ENCODE data around the gene ASTN2.

The ASTN2 gene

DNA sequence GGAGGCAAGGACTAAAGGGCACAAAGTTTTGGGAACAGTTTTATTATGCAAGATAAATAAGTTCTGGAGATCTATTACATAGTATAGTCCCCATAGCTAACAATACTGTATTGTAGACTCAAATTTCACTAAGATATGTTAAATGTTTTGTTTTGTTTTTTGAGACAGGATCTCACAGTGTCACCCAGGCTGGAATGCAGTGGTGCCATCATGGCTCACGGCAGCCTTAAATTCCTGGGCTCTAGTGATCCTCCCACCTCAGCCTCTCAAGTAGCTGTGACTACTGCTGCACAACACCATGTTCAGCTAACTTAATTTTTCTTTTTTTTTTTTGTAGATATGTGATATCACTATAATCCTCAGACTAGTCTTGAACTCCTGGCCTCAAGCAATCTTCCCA is 618.2 kb downstream of the ASTN2 start:
- H3K27ac ChIP-seq: no peak overlapping the region
- TF ChIP-seq, protein P1, sequence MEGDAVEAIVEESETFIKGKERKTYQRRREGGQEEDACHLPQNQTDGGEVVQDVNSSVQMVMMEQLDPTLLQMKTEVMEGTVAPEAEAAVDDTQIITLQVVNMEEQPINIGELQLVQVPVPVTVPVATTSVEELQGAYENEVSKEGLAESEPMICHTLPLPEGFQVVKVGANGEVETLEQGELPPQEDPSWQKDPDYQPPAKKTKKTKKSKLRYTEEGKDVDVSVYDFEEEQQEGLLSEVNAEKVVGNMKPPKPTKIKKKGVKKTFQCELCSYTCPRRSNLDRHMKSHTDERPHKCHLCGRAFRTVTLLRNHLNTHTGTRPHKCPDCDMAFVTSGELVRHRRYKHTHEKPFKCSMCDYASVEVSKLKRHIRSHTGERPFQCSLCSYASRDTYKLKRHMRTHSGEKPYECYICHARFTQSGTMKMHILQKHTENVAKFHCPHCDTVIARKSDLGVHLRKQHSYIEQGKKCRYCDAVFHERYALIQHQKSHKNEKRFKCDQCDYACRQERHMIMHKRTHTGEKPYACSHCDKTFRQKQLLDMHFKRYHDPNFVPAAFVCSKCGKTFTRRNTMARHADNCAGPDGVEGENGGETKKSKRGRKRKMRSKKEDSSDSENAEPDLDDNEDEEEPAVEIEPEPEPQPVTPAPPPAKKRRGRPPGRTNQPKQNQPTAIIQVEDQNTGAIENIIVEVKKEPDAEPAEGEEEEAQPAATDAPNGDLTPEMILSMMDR (conservative IDR thresholded peaks at IDR 0.05): no peak

DNA sequence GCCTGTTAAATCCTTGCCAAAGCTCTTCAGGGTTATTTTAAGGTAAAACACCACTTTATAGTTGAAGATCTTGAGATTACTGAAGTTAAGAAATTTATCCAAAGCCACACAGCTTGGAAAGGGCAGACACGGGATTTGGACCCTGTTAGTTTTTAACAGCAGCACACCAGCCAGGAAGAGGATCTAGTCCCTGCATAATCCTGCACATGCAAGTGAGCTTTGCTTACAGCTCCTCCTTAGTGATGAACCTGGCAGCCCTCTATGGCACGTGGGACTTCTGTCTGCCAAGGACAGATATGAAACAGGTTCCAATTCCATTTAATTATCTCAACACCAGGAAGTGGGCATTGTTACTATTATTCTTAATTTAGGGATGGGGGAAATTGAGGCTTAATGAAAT is 619.0 kb downstream of the ASTN2 start:
- H3K27ac ChIP-seq: no peak overlapping the region
- TF ChIP-seq, protein P1 (conservative IDR thresholded peaks at IDR 0.05): no peak

DNA sequence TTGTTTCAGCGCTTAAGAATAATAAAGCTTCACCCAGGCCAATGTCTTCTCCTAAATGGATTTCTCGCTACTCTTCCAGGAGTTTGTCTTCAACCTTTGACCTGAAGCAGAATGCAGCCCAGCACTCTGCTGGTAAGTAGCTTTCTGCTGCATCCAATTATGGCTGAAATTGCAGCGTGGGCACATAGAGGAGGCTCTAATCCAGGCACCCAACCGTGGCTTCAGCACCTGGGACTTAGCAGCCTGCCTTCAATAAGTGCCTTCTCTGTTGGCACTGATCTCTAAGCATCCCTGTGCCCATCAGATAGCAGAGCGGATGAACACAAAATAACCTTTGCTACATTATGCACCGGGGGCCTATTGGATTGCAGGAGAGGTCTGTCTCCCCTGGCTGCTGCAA is 622.6 kb downstream of the ASTN2 start:
- H3K27ac ChIP-seq: no peak overlapping the region
- TF ChIP-seq, protein P1 (conservative IDR thresholded peaks at IDR 0.05): no peak

DNA sequence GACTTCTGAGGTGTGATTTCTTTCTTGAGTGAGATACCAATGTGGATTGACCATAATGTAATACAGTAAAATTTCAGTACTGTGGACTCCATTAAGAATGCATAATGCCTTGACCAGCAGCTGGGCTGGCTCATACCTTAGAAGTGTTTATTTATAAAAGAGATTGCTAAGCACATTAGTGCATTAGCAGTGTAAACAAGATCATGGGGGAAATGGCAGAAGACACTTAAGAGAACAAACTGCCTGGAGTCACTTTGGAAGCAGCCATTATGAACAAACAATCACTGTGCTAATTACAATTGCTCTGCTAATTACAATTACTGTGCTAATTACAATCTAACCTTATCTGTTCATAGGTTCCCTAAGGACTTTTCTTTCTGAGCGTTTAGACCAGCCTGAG is 623.5 kb downstream of the ASTN2 start:
- TF ChIP-seq, protein P1 (conservative IDR thresholded peaks at IDR 0.05): no peak
- H3K27ac ChIP-seq: no peak overlapping the region

DNA sequence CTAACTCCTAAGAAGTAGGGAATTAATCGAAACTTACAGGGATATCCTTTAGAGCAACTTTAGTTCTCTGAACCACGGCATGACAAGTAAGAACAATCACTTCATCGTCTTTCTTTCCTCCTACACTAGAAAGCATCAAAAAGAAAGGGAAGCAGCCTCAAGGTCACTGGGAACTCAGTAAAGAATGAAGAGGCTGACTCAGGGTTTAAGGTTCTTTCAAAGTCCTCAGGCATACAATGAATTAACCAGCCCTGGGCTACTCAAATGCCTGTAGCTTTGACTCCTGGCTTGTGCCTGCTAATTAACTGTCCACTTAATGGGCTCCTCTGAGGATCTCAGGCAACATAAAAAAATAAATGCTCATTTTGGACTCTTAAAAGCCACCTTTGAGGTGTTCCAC is 625.8 kb downstream of the ASTN2 start:
- no peak overlapping the region for H3K27ac ChIP-seq
- TF ChIP-seq, protein P1 (conservative IDR thresholded peaks at IDR 0.05): no peak

DNA sequence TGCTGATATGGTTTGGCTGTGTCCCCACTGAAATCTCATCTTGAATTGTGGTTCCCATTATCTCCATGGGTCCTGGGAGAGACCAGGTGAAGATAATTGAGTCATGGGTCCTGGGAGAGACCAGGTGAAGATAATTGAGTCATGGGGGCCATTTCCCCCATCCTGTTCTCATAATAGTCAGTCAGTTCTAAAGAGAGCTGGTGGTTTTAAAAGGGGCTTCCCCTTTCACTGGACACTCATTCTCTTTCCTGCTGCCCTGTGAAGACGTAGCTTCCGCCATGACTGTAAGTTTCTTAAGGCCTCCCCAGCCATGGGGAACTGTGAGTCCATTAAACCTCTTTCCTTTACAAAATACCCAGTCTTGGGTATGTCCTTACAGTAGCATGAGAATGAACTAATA is 628.1 kb downstream of the ASTN2 start:
- TF ChIP-seq, protein P1 (conservative IDR thresholded peaks at IDR 0.05): no peak
- no peak overlapping the region for H3K27ac ChIP-seq

DNA sequence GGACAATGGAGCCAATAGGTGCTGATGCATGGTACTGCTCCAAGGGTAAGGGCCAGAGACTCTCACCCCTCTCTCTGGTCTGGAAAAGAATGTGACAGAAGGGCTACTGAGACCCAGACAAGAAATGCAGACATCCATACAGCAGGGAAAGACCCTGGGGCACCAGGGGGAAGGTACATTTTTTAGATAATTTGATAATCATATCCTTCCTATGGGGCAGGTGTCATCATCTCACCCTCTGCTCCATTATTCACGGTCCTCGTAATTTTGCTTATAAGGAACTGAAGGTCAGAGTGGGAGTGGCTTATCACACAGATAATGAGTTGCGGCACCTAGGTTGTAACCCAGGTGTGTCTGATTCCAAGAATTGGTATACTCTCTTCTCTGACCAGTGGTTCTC is 637.7 kb downstream of the ASTN2 start:
- TF ChIP-seq, protein P1 (conservative IDR thresholded peaks at IDR 0.05): no peak
- no peak overlapping the region for H3K27ac ChIP-seq

Measured in VCaP (cell line).